Panc1 (cell line): ENCODE measurements around the gene NTNG2. TPM values are rescaled to one million over a fixed set of nuclear protein-coding genes. Genes with fewer than 3 reads are reported as not detected.

Experiments
- ATAC-seq: fragments of 200-7000 bp; cut with Tn5 transposase; 2 replicates; pipeline ENCODE4 v1.9.1; 2020; ENCODE audit warnings: mild to moderate bottlenecking, moderate library complexity
- BruUV-seq: library from RNA; stranded (reverse); fragments of 400-500 nt; replicated peaks from 2 replicates; lab custom pipeline; 2021; lab: Mats Ljungman, UMichigan
- CTCF ChIA-PET: fragments of 300-600 bp; sonication (Branson Sonifier 250); formaldehyde crosslinking; loops from one replicate; lab custom pipeline; 2022; ENCODE audit warnings: antibody characterized with exemption; lab: Charles Lee
- POLR2A ChIA-PET: fragments of 300-600 bp; sonication (Branson Sonifier 250); formaldehyde crosslinking; loops from one replicate; lab custom pipeline; 2022; ENCODE audit warnings: antibody characterized with exemption; lab: Charles Lee
- DNase-seq: peaks from one replicate; pipeline ENCODE4 v3.0.0-alpha.2; 2010; ENCODE audit warnings: low read depth, low spot score
- H3K27ac ChIP-seq: 2 replicates; pipeline ENCODE4 v1.5.1; 2011; ENCODE audit warnings: mild to moderate bottlenecking, low read length, inconsistent platforms
- H3K27me3 ChIP-seq: fragments of 200-500 bp; sonication (Bioruptor generic); 2 replicates; pipeline ENCODE4 v1.6.0; 2014; ENCODE audit warnings: low read length, inconsistent platforms; ENCODE audit not compliant: control insufficient read depth, insufficient read depth
- H3K36me3 ChIP-seq: fragments of 200-500 bp; sonication (Bioruptor generic); 2 replicates; pipeline ENCODE4 v1.5.1; 2014; ENCODE audit warnings: inconsistent platforms, mild to moderate bottlenecking, low read length, moderate library complexity; ENCODE audit not compliant: control insufficient read depth, insufficient read depth
- H3K4me1 ChIP-seq: 2 replicates; pipeline ENCODE4 v1.5.1; 2011; ENCODE audit warnings: inconsistent platforms, mild to moderate bottlenecking, low read length, moderate library complexity; ENCODE audit not compliant: control insufficient read depth, insufficient read depth
- H3K4me3 ChIP-seq, 2 experiments: 2 replicates each; pipeline ENCODE4 v1.5.1; 2011 to 2012; ENCODE audit warnings: low read depth in 2 of 2, low read length in 2 of 2, mild to moderate bottlenecking in 2 of 2, inconsistent platforms in 1 of 2, moderate library complexity in 1 of 2
- H3K9me3 ChIP-seq: fragments of 200-500 bp; sonication (Bioruptor generic); 2 replicates; pipeline ENCODE4 v1.5.1; 2014; ENCODE audit warnings: low read depth, mild to moderate bottlenecking, inconsistent platforms, low read length, moderate library complexity; ENCODE audit not compliant: control insufficient read depth, insufficient read depth
- CTCF ChIP-seq: fragments of 450-650 bp; IDR thresholded peaks from 2 replicates; pipeline ENCODE4 v1.5.1; 2017; ENCODE audit warnings: mild to moderate bottlenecking
- POLR2AphosphoS5 ChIP-seq: IDR thresholded peaks from 2 replicates; pipeline ENCODE4 v1.6.1; 2012; ENCODE audit warnings: mild to moderate bottlenecking, low read depth, low read length, moderate library complexity
- REST ChIP-seq, 2 experiments: IDR thresholded peaks; 2 replicates each; pipeline ENCODE4 v1.6.1; 2011 to 2012; ENCODE audit warnings: low read depth in 2 of 2, control low read depth in 1 of 2, low read length in 1 of 2, mild to moderate bottlenecking in 1 of 2, moderate library complexity in 1 of 2; ENCODE audit not compliant: insufficient read depth in 1 of 2
- SIN3A ChIP-seq: IDR thresholded peaks from 2 replicates; pipeline ENCODE4 v1.6.1; 2012; ENCODE audit warnings: low read depth, mild to moderate bottlenecking, low read length, moderate library complexity, borderline replicate concordance; ENCODE audit not compliant: insufficient read depth
- TCF7L2 ChIP-seq: IDR thresholded peaks from 2 replicates; pipeline ENCODE4 v1.6.1; 2011; ENCODE audit warnings: mild to moderate bottlenecking, low read depth, low read length, inconsistent platforms
- in situ Hi-C: cut with HindIII; loops from 2 replicates; pipeline ENCODE4 v1.10.0; 2016; ENCODE audit warnings: low sequenced_read_pairs, low pct_unique_long_range_greater_than_20kb
- intact Hi-C: fragments of 100-400 bp; cut with micrococcal nuclease; formaldehyde crosslinking; loops from one replicate; pipeline ENCODE4 v1.10.0; 2022; ENCODE audit not compliant: unreplicated experiment
- total RNA-seq: library from RNA; stranded (reverse); gene quantifications from one replicate; pipeline ENCODE4 v1.2.1, GENCODE V29; 2021; ENCODE audit not compliant: unreplicated experiment

The NTNG2 gene
- total RNA-seq, 1 experiment from 2014 or later = 5.1 TPM

GRCh38 chr9:132201780-132202703, 40.2 kb downstream of the NTNG2 start:
- no TSS peak for BruUV-seq
- ATAC-seq = no peak
- ChIA-PET CTCF (no interaction called here), POLR2A (no interaction called here)
- in situ Hi-C loops = no loop called here
- DNase-seq = no peak
- no peaks in the 10 kb centered on the region for H3K4me1 ChIP-seq
- no peaks in the 10 kb centered on the region for H3K27me3 ChIP-seq
- no peaks in the 10 kb centered on the region for H3K9me3 ChIP-seq
- H3K27ac ChIP-seq = no peak overlapping the region
- no peak overlapping the region for H3K4me3 ChIP-seq
- intact Hi-C loops = no loop called here
- TF ChIP-seq CTCF (no peak), POLR2AphosphoS5 (no peak), REST (IDR thresholded peaks at IDR 0.05; ENCODE audit: insufficient read depth in 1 of 2, low read depth in 2 of 2, low read length in 1 of 2) (no peak), TCF7L2 (no peak), SIN3A (no peak)
- H3K36me3 ChIP-seq = no peaks in the 10 kb centered on the region

- no peaks in the 10 kb centered on the region for H3K36me3 ChIP-seq
- ATAC-seq (no peak), DNase-seq (no peak)
- H3K27ac ChIP-seq = no peak overlapping the region
- BruUV-seq = no TSS peak
- in situ Hi-C loops (no loop called here), intact Hi-C loops (no loop called here)
- H3K9me3 ChIP-seq = no peaks in the 10 kb centered on the region
- no peaks in the 10 kb centered on the region for H3K27me3 ChIP-seq
- ChIA-PET CTCF (no interaction called here), POLR2A (no interaction called here)
- TF ChIP-seq CTCF (no peak), REST (IDR thresholded peaks at IDR 0.05; ENCODE audit: insufficient read depth in 1 of 2, low read depth in 2 of 2, low read length in 1 of 2) (no peak), TCF7L2 (no peak), POLR2AphosphoS5 (no peak)
- no peaks in the 10 kb centered on the region for H3K4me1 ChIP-seq
- no peak overlapping the region for H3K4me3 ChIP-seq
Observed at GRCh38 chr9:132204883-132205282, 43.0 kb downstream of the NTNG2 start.
